ENCODE data around the gene JMJD8.

Gene JMJD8

GRCh38 chr16:667780-668518 lies 16.2 kb downstream of the JMJD8 start, which contains the start of gene RHOT2 (continued):
- TF ChIP-seq ELK4 (IDR thresholded peaks at IDR 0.05; ENCODE audit: borderline replicate concordance, low read depth, low read length) (peak; percentile 31; the same call in 1 of the 2 replicates), ZNF449 (tag by site-specific recombination; IDR thresholded peaks at IDR 0.05) (no peak), ZNF677 (tag by site-specific recombination; IDR thresholded peaks at IDR 0.05) (no peak), SP2 (tag by site-specific recombination; IDR thresholded peaks at IDR 0.05) (peak; percentile 83), ZNF341 (tag by site-specific recombination; IDR thresholded peaks at IDR 0.05; ENCODE audit: low read depth) (no peak), ZNF660 (tag by site-specific recombination; IDR thresholded peaks at IDR 0.05) (peak; percentile 99), YY1 (tag by site-specific recombination; IDR thresholded peaks at IDR 0.05) (peak; percentile 91), SP3 (tag by site-specific recombination; IDR thresholded peaks at IDR 0.05) (peak; percentile 45; the same call in 1 of the 2 replicates), ZNF138 (tag by site-specific recombination; IDR thresholded peaks at IDR 0.05; ENCODE audit: borderline replicate concordance) (no peak), ZNF488 (tag by site-specific recombination; IDR thresholded peaks at IDR 0.05) (no peak), ZFHX2 (tag by site-specific recombination; conservative IDR thresholded peaks at IDR 0.05) (peak; percentile 75), PATZ1 (tag by site-specific recombination; IDR thresholded peaks at IDR 0.05) (peak; percentile 86), ZNF561 (tag by site-specific recombination; IDR thresholded peaks at IDR 0.05; ENCODE audit: borderline replicate concordance) (peak; percentile 81; the same call in 1 of the 2 replicates), AEBP2 (tag by site-specific recombination; IDR thresholded peaks at IDR 0.05; ENCODE audit: borderline replicate concordance) (no peak), ZNF394 (tag by site-specific recombination; IDR thresholded peaks at IDR 0.05; ENCODE audit: borderline replicate concordance) (no peak), BCL11B (tag by site-specific recombination; IDR thresholded peaks at IDR 0.05; ENCODE audit: low read depth) (peak; percentile 41; the same call in 1 of the 2 replicates), ZXDB (tag by site-specific recombination; IDR thresholded peaks at IDR 0.05) (peak; percentile 59), ZNF629 (tag by site-specific recombination; IDR thresholded peaks at IDR 0.05) (0 out of 2 replicates have a peak, but pooled peaks have one; percentile 39), ZSCAN16 (tag by site-specific recombination; IDR thresholded peaks at IDR 0.05) (no peak), ZNF621 (tag by site-specific recombination; IDR thresholded peaks at IDR 0.05) (no peak), EGR2 (tag by site-specific recombination; IDR thresholded peaks at IDR 0.05; ENCODE audit: low read depth) (peak; percentile 37; the same call in 1 of the 2 replicates), CTCF (tag by site-specific recombination; IDR thresholded peaks at IDR 0.05) (peak; percentile 56; the same call in 1 of the 2 replicates)
- TF ChIP-seq, protein P1, sequence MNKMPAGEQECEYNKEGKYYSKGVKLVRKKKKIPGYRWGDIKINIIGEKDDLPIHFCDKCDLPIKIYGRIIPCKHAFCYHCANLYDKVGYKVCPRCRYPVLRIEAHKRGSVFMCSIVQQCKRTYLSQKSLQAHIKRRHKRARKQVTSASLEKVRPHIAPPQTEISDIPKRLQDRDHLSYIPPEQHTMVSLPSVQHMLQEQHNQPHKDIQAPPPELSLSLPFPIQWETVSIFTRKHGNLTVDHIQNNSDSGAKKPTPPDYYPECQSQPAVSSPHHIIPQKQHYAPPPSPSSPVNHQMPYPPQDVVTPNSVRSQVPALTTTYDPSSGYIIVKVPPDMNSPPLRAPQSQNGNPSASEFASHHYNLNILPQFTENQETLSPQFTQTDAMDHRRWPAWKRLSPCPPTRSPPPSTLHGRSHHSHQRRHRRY (tag by site-specific recombination; IDR thresholded peaks at IDR 0.05), result no peak
- TF ChIP-seq, protein P2, sequence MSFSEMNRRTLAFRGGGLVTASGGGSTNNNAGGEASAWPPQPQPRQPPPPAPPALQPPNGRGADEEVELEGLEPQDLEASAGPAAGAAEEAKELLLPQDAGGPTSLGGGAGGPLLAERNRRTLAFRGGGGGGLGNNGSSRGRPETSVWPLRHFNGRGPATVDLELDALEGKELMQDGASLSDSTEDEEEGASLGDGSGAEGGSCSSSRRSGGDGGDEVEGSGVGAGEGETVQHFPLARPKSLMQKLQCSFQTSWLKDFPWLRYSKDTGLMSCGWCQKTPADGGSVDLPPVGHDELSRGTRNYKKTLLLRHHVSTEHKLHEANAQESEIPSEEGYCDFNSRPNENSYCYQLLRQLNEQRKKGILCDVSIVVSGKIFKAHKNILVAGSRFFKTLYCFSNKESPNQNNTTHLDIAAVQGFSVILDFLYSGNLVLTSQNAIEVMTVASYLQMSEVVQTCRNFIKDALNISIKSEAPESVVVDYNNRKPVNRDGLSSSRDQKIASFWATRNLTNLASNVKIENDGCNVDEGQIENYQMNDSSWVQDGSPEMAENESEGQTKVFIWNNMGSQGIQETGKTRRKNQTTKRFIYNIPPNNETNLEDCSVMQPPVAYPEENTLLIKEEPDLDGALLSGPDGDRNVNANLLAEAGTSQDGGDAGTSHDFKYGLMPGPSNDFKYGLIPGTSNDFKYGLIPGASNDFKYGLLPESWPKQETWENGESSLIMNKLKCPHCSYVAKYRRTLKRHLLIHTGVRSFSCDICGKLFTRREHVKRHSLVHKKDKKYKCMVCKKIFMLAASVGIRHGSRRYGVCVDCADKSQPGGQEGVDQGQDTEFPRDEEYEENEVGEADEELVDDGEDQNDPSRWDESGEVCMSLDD (tag by site-specific recombination; IDR thresholded peaks at IDR 0.05), result 0 out of 2 replicates have a peak, but pooled peaks have one; percentile 32

All from HEK293 (cell line).